Duodenal mucosa (tissue), 2 donors: ENCODE data around the gene TMEM151B.
"Not testable (repeated sequence)": the region's sequence is repeated elsewhere in the genome, so short reads cannot be mapped to it uniquely, and the experiment has no call there.

ENCODE experiments used
- H3K27ac ChIP-seq: one replicate; pipeline ENCODE4 v1.7.0; 2013; ENCODE audit warnings: low read depth, low read length
- H3K27me3 ChIP-seq, 2 donors: one replicate each; pipeline ENCODE4 v1.7.0; 2013; ENCODE audit warnings: low read length in 2 of 2, control low read depth in 1 of 2; ENCODE audit not compliant: insufficient read depth in 2 of 2, control insufficient read depth in 1 of 2
- H3K36me3 ChIP-seq, 2 donors: one replicate each; pipeline ENCODE4 v1.7.0; 2013; ENCODE audit warnings: low read length in 2 of 2, control low read depth in 1 of 2; ENCODE audit not compliant: insufficient read depth in 2 of 2, control insufficient read depth in 1 of 2
- H3K4me1 ChIP-seq, 2 donors: one replicate each; pipeline ENCODE4 v1.7.0; 2013; ENCODE audit warnings: low read length in 2 of 2, control low read depth in 1 of 2; ENCODE audit not compliant: insufficient read depth in 2 of 2, control insufficient read depth in 1 of 2
- H3K4me3 ChIP-seq, 2 donors: one replicate each; pipeline ENCODE4 v1.7.0; 2013; ENCODE audit warnings: low read length in 2 of 2, low read depth in 1 of 2
- H3K9ac ChIP-seq, 2 donors: one replicate each; pipeline ENCODE4 v1.7.0; 2013; ENCODE audit warnings: low read length in 2 of 2, low read depth in 1 of 2
- H3K9me3 ChIP-seq, 2 donors: one replicate each; pipeline ENCODE4 v1.7.0; 2013; ENCODE audit warnings: low read length in 2 of 2, control low read depth in 1 of 2; ENCODE audit not compliant: control insufficient read depth in 1 of 2

Gene TMEM151B

GRCh38 chr6:44225579-44226325 is 44.5 kb upstream of the TMEM151B start:
- Histone ChIP-seq H3K27me3 (no peaks in the 10 kb centered on the region), H3K4me3 (no peak overlapping the region), H3K36me3 (peaks cover 3 to 5% of the 10 kb centered on the region in 2 donors), H3K9ac (no peak overlapping the region), H3K9me3 (no peaks in the 10 kb centered on the region), H3K4me1 (peaks cover 38 to 40% of the 10 kb centered on the region in 2 donors), H3K27ac (no peak overlapping the region)

GRCh38 chr6:44226368-44227147 is 43.7 kb upstream of the TMEM151B start:
- Histone ChIP-seq H3K27me3 (no peaks in the 10 kb centered on the region), H3K4me3 (no peak overlapping the region), H3K9ac (no peak overlapping the region), H3K36me3 (peaks cover 3 to 8% of the 10 kb centered on the region in 2 donors), H3K4me1 (peaks cover 31 to 34% of the 10 kb centered on the region in 2 donors), H3K27ac (no peak overlapping the region), H3K9me3 (no peaks in the 10 kb centered on the region)

- H3K9ac ChIP-seq, result no peak overlapping the region
Observed at GRCh38 chr6:44227148-44227793, 43.0 kb upstream of the TMEM151B start.

GRCh38 chr6:44228031-44228430 is 42.2 kb upstream of the TMEM151B start:
- Histone ChIP-seq H3K27ac (no peak overlapping the region), H3K4me3 (no peak overlapping the region), H3K27me3 (no peaks in the 10 kb centered on the region), H3K36me3 (peaks cover 8% of the 10 kb centered on the region in 2 donors), H3K9me3 (no peaks in the 10 kb centered on the region), H3K9ac (no peak overlapping the region), H3K4me1 (peaks cover 20 to 22% of the 10 kb centered on the region in 2 donors)

More at GRCh38 chr6:44227148-44227793, 43.0 kb upstream of the TMEM151B start:
- Histone ChIP-seq H3K4me3 (no peak overlapping the region), H3K4me1 (peaks cover 26 to 30% of the 10 kb centered on the region in 2 donors), H3K27me3 (no peaks in the 10 kb centered on the region), H3K9me3 (no peaks in the 10 kb centered on the region), H3K27ac (no peak overlapping the region), H3K36me3 (peaks cover 8% of the 10 kb centered on the region in 2 donors)

- Histone ChIP-seq H3K9ac (no peak overlapping the region), H3K36me3 (peaks cover 8% of the 10 kb centered on the region in 2 donors), H3K27me3 (no peaks in the 10 kb centered on the region), H3K27ac (no peak overlapping the region), H3K4me1 (peaks cover 19 to 25% of the 10 kb centered on the region in 2 donors), H3K9me3 (no peaks in the 10 kb centered on the region), H3K4me3 (no peak overlapping the region)
Observed at GRCh38 chr6:44228433-44228832, 41.8 kb upstream of the TMEM151B start.

GRCh38 chr6:44228836-44229235 is 41.4 kb upstream of the TMEM151B start:
- H3K4me3 ChIP-seq, result no peak overlapping the region
- H3K27me3 ChIP-seq, result no peaks in the 10 kb centered on the region
- H3K4me1 ChIP-seq, result peaks cover 22 to 28% of the 10 kb centered on the region in 2 donors
- no peaks in the 10 kb centered on the region for H3K9me3 ChIP-seq
- no peak overlapping the region for H3K9ac ChIP-seq
- peaks cover 8% of the 10 kb centered on the region in 2 donors for H3K36me3 ChIP-seq
- H3K27ac ChIP-seq, result no peak overlapping the region

GRCh38 chr6:44229376-44230033 is 40.7 kb upstream of the TMEM151B start:
- no peak overlapping the region for H3K9ac ChIP-seq
- no peak overlapping the region for H3K27ac ChIP-seq
- H3K9me3 ChIP-seq, result no peaks in the 10 kb centered on the region
- H3K4me3 ChIP-seq, result no peak overlapping the region
- no peaks in the 10 kb centered on the region for H3K27me3 ChIP-seq
- peaks cover 18 to 24% of the 10 kb centered on the region in 2 donors for H3K4me1 ChIP-seq
- H3K36me3 ChIP-seq, result peaks cover 8% of the 10 kb centered on the region in 2 donors

GRCh38 chr6:44230034-44230675 is 40.1 kb upstream of the TMEM151B start:
- Histone ChIP-seq H3K4me3 (no peak overlapping the region), H3K9ac (no peak overlapping the region), H3K36me3 (peaks cover 8% of the 10 kb centered on the region in 2 donors), H3K27me3 (no peaks in the 10 kb centered on the region), H3K4me1 (peaks cover 15 to 25% of the 10 kb centered on the region in 2 donors), H3K27ac (no peak overlapping the region), H3K9me3 (no peaks in the 10 kb centered on the region)

GRCh38 chr6:44231426-44231825 is 38.8 kb upstream of the TMEM151B start:
- H3K27ac ChIP-seq, H3K36me3 ChIP-seq: not testable (repeated sequence)

More at GRCh38 chr6:44231426-44231825, 38.8 kb upstream of the TMEM151B start:
- H3K27me3 ChIP-seq, H3K4me3 ChIP-seq, H3K9me3 ChIP-seq, H3K9ac ChIP-seq: not testable (repeated sequence)
- peaks cover 7 to 18% of the 10 kb centered on the region in 2 donors for H3K4me1 ChIP-seq
